Measurements from ENCODE around the gene EPN1. TPM values are rescaled to one million over a fixed set of nuclear protein-coding genes. Genes with fewer than 3 reads are reported as not detected.
A peak's percentile ranks its signal among the peaks of the same experiment; 100 is the strongest.

The EPN1 gene
- total and polyA plus RNA-seq, 2 experiments from 2014 or later = 47.1 to 223 TPM

DNA sequence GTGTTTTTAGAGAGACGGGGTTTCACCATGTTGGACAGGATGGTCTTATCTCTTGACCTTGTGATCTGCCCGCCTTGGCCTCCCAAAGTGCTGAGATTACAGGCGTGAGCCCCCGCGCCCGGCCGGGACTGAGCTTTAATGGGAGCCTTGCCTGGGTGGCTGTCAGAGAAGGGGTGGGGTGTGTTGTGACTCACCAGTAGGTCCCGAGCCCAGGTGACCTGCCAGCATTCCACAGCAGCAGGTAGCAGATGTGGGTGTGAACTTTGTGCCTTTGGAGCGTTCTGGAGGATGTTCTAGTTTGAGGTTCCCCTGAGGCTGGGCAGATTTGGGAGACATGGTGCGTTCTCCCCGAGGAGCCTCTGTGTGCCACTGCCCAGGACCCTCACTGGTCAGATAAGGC is 7.1 kb upstream of the EPN1 start:
- no peak overlapping the region; the same call in 1 of the 2 replicates for H3K27ac Mint-ChIP-seq

More for the DNA sequence above, 7.1 kb upstream of the EPN1 start:
- Mint-ChIP-seq H3K4me1 (peaks cover 20% of the 10 kb centered on the region), H3K27me3 (ENCODE audit: insufficient read depth, low read depth, poor library complexity) (peaks cover 38% of the 10 kb centered on the region), H3K36me3 (ENCODE audit: low read depth) (peaks cover 92% of the 10 kb centered on the region), H3K4me3 (no peak overlapping the region), H3K9me3 (peaks cover 5% of the 10 kb centered on the region; the same call in 1 of the 3 replicates)
- no peak for DNase-seq (ENCODE audit: low spot score)
- Histone ChIP-seq H3K4me2 (no peak overlapping the region), H2AFZ (no peak overlapping the region), H3K4me3 (no peak overlapping the region), H4K20me1 (replicated peaks; ENCODE audit: insufficient read depth) (peaks cover 39% of the 10 kb centered on the region), H3K79me2 (replicated peaks; ENCODE audit: insufficient read depth) (peaks cover 78% of the 10 kb centered on the region), H3K9me2 (ENCODE audit: insufficient read depth) (no peaks in the 10 kb centered on the region), H3K27me3 (ENCODE audit: insufficient read depth) (no peaks in the 10 kb centered on the region), H3K27ac (ENCODE audit: low read depth) (peak overlapping the region; percentile 79; the same call in 1 of the 2 replicates), H3K36me3 (ENCODE audit: insufficient read depth) (peaks cover 32% of the 10 kb centered on the region), H3K4me1 (ENCODE audit: insufficient read depth) (peaks cover 12% of the 10 kb centered on the region), H3F3A (replicated peaks; ENCODE audit: low read depth) (peaks cover 30% of the 10 kb centered on the region)
- no peak for ATAC-seq
- TF ChIP-seq, protein P1, sequence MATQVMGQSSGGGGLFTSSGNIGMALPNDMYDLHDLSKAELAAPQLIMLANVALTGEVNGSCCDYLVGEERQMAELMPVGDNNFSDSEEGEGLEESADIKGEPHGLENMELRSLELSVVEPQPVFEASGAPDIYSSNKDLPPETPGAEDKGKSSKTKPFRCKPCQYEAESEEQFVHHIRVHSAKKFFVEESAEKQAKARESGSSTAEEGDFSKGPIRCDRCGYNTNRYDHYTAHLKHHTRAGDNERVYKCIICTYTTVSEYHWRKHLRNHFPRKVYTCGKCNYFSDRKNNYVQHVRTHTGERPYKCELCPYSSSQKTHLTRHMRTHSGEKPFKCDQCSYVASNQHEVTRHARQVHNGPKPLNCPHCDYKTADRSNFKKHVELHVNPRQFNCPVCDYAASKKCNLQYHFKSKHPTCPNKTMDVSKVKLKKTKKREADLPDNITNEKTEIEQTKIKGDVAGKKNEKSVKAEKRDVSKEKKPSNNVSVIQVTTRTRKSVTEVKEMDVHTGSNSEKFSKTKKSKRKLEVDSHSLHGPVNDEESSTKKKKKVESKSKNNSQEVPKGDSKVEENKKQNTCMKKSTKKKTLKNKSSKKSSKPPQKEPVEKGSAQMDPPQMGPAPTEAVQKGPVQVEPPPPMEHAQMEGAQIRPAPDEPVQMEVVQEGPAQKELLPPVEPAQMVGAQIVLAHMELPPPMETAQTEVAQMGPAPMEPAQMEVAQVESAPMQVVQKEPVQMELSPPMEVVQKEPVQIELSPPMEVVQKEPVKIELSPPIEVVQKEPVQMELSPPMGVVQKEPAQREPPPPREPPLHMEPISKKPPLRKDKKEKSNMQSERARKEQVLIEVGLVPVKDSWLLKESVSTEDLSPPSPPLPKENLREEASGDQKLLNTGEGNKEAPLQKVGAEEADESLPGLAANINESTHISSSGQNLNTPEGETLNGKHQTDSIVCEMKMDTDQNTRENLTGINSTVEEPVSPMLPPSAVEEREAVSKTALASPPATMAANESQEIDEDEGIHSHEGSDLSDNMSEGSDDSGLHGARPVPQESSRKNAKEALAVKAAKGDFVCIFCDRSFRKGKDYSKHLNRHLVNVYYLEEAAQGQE (IDR thresholded peaks at IDR 0.05; ENCODE audit: unreplicated experiment) = no peak
- TF ChIP-seq NANOG (IDR thresholded peaks at IDR 0.05; ENCODE audit: borderline replicate concordance) (no peak), POLR2AphosphoS5 (IDR thresholded peaks at IDR 0.05; ENCODE audit: low read depth) (no peak), JUNB (IDR thresholded peaks at IDR 0.05; ENCODE audit: unreplicated experiment) (no peak), ZNF114 (CRISPR knock-in tag; IDR thresholded peaks at IDR 0.05) (no peak), EZH2 (IDR thresholded peaks at IDR 0.05; ENCODE audit: low read depth, unreplicated experiment) (no peak), STAT1 (IDR thresholded peaks at IDR 0.05; ENCODE audit: unreplicated experiment) (no peak), EZH2phosphoT487 (IDR thresholded peaks at IDR 0.05; ENCODE audit: unreplicated experiment) (no peak), ZNF331 (CRISPR knock-in tag; IDR thresholded peaks at IDR 0.05; ENCODE audit: low read depth) (no peak), CREB1 (CRISPR knock-in tag; IDR thresholded peaks at IDR 0.05; ENCODE audit: low read depth) (no peak)
- TF ChIP-seq, protein P2, sequence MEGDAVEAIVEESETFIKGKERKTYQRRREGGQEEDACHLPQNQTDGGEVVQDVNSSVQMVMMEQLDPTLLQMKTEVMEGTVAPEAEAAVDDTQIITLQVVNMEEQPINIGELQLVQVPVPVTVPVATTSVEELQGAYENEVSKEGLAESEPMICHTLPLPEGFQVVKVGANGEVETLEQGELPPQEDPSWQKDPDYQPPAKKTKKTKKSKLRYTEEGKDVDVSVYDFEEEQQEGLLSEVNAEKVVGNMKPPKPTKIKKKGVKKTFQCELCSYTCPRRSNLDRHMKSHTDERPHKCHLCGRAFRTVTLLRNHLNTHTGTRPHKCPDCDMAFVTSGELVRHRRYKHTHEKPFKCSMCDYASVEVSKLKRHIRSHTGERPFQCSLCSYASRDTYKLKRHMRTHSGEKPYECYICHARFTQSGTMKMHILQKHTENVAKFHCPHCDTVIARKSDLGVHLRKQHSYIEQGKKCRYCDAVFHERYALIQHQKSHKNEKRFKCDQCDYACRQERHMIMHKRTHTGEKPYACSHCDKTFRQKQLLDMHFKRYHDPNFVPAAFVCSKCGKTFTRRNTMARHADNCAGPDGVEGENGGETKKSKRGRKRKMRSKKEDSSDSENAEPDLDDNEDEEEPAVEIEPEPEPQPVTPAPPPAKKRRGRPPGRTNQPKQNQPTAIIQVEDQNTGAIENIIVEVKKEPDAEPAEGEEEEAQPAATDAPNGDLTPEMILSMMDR (conservative IDR thresholded peaks at IDR 0.05; ENCODE audit: low read depth in 2 of 2) = no peak
- TF ChIP-seq, protein P3, sequence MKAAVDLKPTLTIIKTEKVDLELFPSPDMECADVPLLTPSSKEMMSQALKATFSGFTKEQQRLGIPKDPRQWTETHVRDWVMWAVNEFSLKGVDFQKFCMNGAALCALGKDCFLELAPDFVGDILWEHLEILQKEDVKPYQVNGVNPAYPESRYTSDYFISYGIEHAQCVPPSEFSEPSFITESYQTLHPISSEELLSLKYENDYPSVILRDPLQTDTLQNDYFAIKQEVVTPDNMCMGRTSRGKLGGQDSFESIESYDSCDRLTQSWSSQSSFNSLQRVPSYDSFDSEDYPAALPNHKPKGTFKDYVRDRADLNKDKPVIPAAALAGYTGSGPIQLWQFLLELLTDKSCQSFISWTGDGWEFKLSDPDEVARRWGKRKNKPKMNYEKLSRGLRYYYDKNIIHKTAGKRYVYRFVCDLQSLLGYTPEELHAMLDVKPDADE (IDR thresholded peaks at IDR 0.05) = no peak
- TF ChIP-seq, protein P4, sequence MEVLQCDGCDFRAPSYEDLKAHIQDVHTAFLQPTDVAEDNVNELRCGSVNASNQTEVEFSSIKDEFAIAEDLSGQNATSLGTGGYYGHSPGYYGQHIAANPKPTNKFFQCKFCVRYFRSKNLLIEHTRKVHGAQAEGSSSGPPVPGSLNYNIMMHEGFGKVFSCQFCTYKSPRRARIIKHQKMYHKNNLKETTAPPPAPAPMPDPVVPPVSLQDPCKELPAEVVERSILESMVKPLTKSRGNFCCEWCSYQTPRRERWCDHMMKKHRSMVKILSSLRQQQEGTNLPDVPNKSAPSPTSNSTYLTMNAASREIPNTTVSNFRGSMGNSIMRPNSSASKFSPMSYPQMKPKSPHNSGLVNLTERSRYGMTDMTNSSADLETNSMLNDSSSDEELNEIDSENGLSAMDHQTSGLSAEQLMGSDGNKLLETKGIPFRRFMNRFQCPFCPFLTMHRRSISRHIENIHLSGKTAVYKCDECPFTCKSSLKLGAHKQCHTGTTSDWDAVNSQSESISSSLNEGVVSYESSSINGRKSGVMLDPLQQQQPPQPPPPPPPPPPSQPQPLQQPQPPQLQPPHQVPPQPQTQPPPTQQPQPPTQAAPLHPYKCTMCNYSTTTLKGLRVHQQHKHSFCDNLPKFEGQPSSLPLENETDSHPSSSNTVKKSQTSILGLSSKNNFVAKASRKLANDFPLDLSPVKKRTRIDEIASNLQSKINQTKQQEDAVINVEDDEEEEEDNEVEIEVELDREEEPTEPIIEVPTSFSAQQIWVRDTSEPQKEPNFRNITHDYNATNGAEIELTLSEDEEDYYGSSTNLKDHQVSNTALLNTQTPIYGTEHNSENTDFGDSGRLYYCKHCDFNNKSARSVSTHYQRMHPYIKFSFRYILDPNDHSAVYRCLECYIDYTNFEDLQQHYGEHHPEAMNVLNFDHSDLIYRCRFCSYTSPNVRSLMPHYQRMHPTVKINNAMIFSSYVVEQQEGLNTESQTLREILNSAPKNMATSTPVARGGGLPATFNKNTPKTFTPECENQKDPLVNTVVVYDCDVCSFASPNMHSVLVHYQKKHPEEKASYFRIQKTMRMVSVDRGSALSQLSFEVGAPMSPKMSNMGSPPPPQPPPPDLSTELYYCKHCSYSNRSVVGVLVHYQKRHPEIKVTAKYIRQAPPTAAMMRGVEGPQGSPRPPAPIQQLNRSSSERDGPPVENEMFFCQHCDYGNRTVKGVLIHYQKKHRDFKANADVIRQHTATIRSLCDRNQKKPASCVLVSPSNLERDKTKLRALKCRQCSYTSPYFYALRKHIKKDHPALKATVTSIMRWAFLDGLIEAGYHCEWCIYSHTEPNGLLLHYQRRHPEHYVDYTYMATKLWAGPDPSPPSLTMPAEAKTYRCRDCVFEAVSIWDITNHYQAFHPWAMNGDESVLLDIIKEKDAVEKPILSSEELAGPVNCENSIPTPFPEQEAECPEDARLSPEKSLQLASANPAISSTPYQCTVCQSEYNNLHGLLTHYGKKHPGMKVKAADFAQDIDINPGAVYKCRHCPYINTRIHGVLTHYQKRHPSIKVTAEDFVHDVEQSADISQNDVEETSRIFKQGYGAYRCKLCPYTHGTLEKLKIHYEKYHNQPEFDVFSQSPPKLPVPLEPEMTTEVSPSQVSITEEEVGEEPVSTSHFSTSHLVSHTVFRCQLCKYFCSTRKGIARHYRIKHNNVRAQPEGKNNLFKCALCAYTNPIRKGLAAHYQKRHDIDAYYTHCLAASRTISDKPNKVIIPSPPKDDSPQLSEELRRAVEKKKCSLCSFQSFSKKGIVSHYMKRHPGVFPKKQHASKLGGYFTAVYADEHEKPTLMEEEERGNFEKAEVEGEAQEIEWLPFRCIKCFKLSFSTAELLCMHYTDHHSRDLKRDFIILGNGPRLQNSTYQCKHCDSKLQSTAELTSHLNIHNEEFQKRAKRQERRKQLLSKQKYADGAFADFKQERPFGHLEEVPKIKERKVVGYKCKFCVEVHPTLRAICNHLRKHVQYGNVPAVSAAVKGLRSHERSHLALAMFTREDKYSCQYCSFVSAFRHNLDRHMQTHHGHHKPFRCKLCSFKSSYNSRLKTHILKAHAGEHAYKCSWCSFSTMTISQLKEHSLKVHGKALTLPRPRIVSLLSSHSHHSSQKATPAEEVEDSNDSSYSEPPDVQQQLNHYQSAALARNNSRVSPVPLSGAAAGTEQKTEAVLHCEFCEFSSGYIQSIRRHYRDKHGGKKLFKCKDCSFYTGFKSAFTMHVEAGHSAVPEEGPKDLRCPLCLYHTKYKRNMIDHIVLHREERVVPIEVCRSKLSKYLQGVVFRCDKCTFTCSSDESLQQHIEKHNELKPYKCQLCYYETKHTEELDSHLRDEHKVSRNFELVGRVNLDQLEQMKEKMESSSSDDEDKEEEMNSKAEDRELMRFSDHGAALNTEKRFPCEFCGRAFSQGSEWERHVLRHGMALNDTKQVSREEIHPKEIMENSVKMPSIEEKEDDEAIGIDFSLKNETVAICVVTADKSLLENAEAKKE (CRISPR knock-in tag; IDR thresholded peaks at IDR 0.05) = no peak

Data from GM23338 (cell line).